ENCODE data around the gene SPAG5. TPM values are rescaled to one million over a fixed set of nuclear protein-coding genes. Genes with fewer than 3 reads are reported as not detected.

SPAG5 gene
- total RNA-seq, 1 donor from 2014 or later, result 8.3 TPM

DNA sequence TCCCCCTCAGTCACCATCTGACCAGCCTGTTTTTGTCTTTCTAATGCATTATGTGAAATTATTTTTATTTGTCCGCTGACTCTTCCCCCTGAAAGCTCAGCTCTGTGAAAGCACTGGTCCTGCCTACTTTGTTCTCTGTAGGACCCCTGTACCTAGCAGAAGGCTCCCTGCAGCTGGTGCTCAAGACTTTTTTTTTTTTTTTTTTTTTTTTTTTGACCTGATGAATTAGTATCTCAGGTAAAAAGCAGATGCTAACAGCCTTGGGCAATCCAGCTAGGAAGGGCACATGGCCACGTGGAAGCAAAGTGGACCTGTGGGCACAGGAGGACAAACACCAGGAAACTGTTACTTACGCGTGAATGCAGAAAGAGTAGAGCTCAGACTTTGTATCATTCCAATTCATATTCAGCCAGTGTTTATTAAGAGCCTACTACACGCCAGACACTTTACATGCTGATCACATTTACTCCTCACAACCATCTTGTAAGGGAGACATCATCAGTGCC is 45.8 kb downstream of the SPAG5 start:
- Histone ChIP-seq H3K36me3 (peaks cover 0 to 33% of the 10 kb centered on the region in 2 donors), H3K4me1 (peaks cover 13% of the 10 kb centered on the region), H3K27ac (peak overlapping the region; percentile 52), H3K27me3 (no peaks in the 10 kb centered on the region), H3K4me3 (peak overlapping the region; percentile 73 to 78), H3K9me3 (no peaks in the 10 kb centered on the region)
- TF ChIP-seq, protein P1, sequence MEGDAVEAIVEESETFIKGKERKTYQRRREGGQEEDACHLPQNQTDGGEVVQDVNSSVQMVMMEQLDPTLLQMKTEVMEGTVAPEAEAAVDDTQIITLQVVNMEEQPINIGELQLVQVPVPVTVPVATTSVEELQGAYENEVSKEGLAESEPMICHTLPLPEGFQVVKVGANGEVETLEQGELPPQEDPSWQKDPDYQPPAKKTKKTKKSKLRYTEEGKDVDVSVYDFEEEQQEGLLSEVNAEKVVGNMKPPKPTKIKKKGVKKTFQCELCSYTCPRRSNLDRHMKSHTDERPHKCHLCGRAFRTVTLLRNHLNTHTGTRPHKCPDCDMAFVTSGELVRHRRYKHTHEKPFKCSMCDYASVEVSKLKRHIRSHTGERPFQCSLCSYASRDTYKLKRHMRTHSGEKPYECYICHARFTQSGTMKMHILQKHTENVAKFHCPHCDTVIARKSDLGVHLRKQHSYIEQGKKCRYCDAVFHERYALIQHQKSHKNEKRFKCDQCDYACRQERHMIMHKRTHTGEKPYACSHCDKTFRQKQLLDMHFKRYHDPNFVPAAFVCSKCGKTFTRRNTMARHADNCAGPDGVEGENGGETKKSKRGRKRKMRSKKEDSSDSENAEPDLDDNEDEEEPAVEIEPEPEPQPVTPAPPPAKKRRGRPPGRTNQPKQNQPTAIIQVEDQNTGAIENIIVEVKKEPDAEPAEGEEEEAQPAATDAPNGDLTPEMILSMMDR (IDR thresholded peaks at IDR 0.05), result no peak
- TF ChIP-seq POLR2AphosphoS5 (IDR thresholded peaks at IDR 0.05; ENCODE audit: insufficient read depth in 1 of 2, low read depth in 1 of 2), result no peak
- TF ChIP-seq POLR2A (IDR thresholded peaks at IDR 0.05), result no peak
- intact Hi-C loops (cut with DNase I), result no loop called here
- DNase-seq (ENCODE audit: extremely low spot score in 2 of 2), result no peak

DNA sequence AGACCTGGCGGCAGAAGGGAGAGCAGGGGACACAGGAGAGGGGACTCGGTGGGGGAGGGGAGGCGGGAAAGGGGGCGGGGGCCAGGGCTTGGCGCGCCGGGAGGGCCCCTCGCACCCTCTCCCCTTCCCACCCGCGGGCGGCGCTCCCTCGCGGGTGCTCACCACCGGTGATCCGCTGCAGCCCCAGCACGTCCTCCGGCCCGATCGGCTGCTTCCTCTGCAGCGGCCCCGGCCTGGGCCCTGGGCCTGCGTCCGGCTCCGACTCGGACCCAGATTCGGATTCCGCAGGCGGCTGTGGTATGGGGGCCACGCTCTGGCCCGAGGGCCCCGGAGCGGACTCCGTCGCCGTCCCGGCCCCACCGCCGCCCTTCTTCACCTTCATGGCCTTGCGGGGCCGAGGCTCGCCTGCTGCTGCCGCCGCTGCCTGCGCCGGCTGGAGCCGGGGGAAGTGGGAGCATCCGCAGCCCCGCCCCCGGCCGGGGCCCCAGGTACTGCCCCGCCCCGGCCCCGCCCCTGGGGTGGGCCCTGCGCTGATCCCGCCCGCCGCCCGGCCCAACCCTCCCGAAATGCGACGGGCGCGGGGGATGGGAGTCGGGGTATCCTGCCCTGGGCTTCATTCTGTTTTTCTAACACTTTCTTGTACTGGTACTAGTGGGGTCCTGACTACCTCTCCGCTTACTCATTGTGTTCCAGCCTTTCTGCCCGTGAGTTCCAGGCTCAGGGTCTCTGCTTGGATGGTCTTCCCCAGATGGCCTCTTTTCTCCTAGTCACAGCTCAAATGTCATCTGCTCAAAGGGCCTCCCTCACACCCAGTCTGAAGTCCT is 46.4 kb downstream of the SPAG5 start, which contains the start of gene UNC119:
Gene UNC119 (minus strand): TSS at position 449 of the 824 bp plus-strand sequence. CDS start 67 bp downstream, at position 382.
- Histone ChIP-seq H3K9me3 (no peaks in the 10 kb centered on the region), H3K27me3 (no peaks in the 10 kb centered on the region), H3K4me1 (peaks cover 13% of the 10 kb centered on the region), H3K27ac (peak within 1 kb of the TSS; percentile 52), H3K4me3 (peak within 1 kb of the TSS; percentile 73 to 78), H3K36me3 (peaks cover 0 to 32% of the 10 kb centered on the region in 2 donors)
- DNase-seq (ENCODE audit: extremely low spot score in 2 of 2), result no peak
- TF ChIP-seq POLR2A (IDR thresholded peaks at IDR 0.05) (peak in 1 of 2 donors; percentile 55), POLR2AphosphoS5 (IDR thresholded peaks at IDR 0.05; ENCODE audit: insufficient read depth in 1 of 2, low read depth in 1 of 2) (peak in 1 of 2 donors; percentile 79)
- TF ChIP-seq, protein P1 (IDR thresholded peaks at IDR 0.05), result no peak
- intact Hi-C loops (cut with DNase I), result no loop called here

- intact Hi-C loops (cut with DNase I), result no loop called here
- TF ChIP-seq, protein P1 (IDR thresholded peaks at IDR 0.05), result no peak
- TF ChIP-seq POLR2AphosphoS5 (IDR thresholded peaks at IDR 0.05; ENCODE audit: insufficient read depth in 1 of 2, low read depth in 1 of 2), result no peak
- TF ChIP-seq POLR2A (IDR thresholded peaks at IDR 0.05), result no peak
- no peak for DNase-seq (ENCODE audit: extremely low spot score in 2 of 2)
- Histone ChIP-seq H3K4me3 (peak overlapping the region; percentile 73 to 78), H3K36me3 (peaks cover 0 to 35% of the 10 kb centered on the region in 2 donors), H3K4me1 (peaks cover 13% of the 10 kb centered on the region), H3K27me3 (no peaks in the 10 kb centered on the region), H3K9me3 (no peaks in the 10 kb centered on the region), H3K27ac (peak overlapping the region; percentile 52)
Observed at GRCh38 chr17:28551421-28552175, 47.2 kb downstream of the SPAG5 start.

DNA sequence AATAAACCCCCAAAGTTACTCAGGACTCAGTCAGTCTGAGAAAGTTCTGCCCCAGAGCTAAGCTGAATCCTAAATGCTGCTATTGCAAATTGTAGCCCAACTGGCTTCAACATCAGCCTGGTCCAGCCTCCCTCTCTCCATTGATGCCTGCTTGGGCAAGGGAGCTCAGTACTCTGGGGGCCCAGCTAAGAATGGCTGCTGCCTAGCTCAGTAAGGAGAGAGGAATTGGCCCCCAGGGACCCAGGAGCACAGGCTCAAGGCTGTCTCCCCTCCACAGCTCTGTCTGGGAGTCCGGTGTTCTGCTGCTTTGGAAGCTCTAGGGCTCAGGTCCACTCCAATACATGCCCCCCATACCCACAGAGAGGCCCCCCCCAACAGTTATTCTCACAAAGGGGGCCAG is 48.0 kb downstream of the SPAG5 start:
- DNase-seq (ENCODE audit: extremely low spot score in 2 of 2), result no peak
- Histone ChIP-seq H3K27ac (no peak overlapping the region), H3K4me3 (no peak overlapping the region), H3K9me3 (no peaks in the 10 kb centered on the region), H3K27me3 (no peaks in the 10 kb centered on the region), H3K4me1 (peaks cover 13% of the 10 kb centered on the region), H3K36me3 (peaks cover 0 to 30% of the 10 kb centered on the region in 2 donors)
- TF ChIP-seq, protein P1 (IDR thresholded peaks at IDR 0.05), result no peak
- TF ChIP-seq POLR2AphosphoS5 (IDR thresholded peaks at IDR 0.05; ENCODE audit: insufficient read depth in 1 of 2, low read depth in 1 of 2) (no peak), POLR2A (IDR thresholded peaks at IDR 0.05) (no peak)
- intact Hi-C loops (cut with DNase I), result no loop called here
